ENCODE data around the gene ATF7. TPM values are rescaled to one million over a fixed set of nuclear protein-coding genes. Genes with fewer than 3 reads are reported as not detected.

ATF7 gene
- total and polyA plus RNA-seq, 2 of the 13 experiments (the other 11 are each of a cell fraction or from before 2014, with no cell fraction given) = 9.6 to 16.2 TPM

GRCh38 chr12:53500776-53501614 is 125.2 kb downstream of the ATF7 start, which contains the start of gene TARBP2 (continued):
- TF ChIP-seq ZNF34 (CRISPR knock-in tag; IDR thresholded peaks at IDR 0.05; ENCODE audit: borderline replicate concordance) = no peak
- TF ChIP-seq AKAP8 (CRISPR knock-in tag; IDR thresholded peaks at IDR 0.05) = 0 out of 2 replicates have a peak, but pooled peaks have one; percentile 29
- peak; percentile 83 for TF ChIP-seq BCL3 (CRISPR knock-in tag; IDR thresholded peaks at IDR 0.05)
- no peak for TF ChIP-seq GPBP1L1 (CRISPR knock-in tag; IDR thresholded peaks at IDR 0.05)
- TF ChIP-seq KLF13 (CRISPR knock-in tag; IDR thresholded peaks at IDR 0.05) = no peak
- TF ChIP-seq ZNF709 (CRISPR knock-in tag; IDR thresholded peaks at IDR 0.05) = peak; percentile 61; the same call in 1 of the 2 replicates
- TF ChIP-seq NR2C2 (CRISPR knock-in tag; IDR thresholded peaks at IDR 0.05; ENCODE audit: borderline replicate concordance) = peak; percentile 93
- TF ChIP-seq TOE1 (CRISPR knock-in tag; IDR thresholded peaks at IDR 0.05) = no peak
- TF ChIP-seq RFX3 (CRISPR knock-in tag; IDR thresholded peaks at IDR 0.05) = no peak
- TF ChIP-seq TBL1XR1 (IDR thresholded peaks at IDR 0.05; ENCODE audit: borderline replicate concordance, low read length, partially characterized antibody) = peak; percentile 24
- TF ChIP-seq ZNF740 (CRISPR knock-in tag; IDR thresholded peaks at IDR 0.05) = peak; percentile 68; the same call in 1 of the 2 replicates
- no peak for TF ChIP-seq HOXA7 (CRISPR knock-in tag; IDR thresholded peaks at IDR 0.05)
- no peak for TF ChIP-seq ZSCAN30 (CRISPR knock-in tag; IDR thresholded peaks at IDR 0.05)
- TF ChIP-seq ZNF121 (CRISPR knock-in tag; IDR thresholded peaks at IDR 0.05) = no peak
- TF ChIP-seq SNAPC4 (CRISPR knock-in tag; IDR thresholded peaks at IDR 0.05) = peak; percentile 94
- no peak; the same call in 1 of the 2 replicates for TF ChIP-seq ZNF761 (CRISPR knock-in tag; conservative IDR thresholded peaks at IDR 0.05)
- no peak; the same call in 1 of the 2 replicates for TF ChIP-seq ZZZ3 (CRISPR knock-in tag; IDR thresholded peaks at IDR 0.05; ENCODE audit: borderline replicate concordance)
- peak; percentile 31 for TF ChIP-seq RFXAP (CRISPR knock-in tag; IDR thresholded peaks at IDR 0.05; ENCODE audit: borderline replicate concordance)
- TF ChIP-seq CHD2 (IDR thresholded peaks at IDR 0.05; ENCODE audit: low read depth, low read length) = no peak
- 0 out of 2 replicates have a peak, but pooled peaks have one; percentile 61 for TF ChIP-seq ZFP37 (CRISPR knock-in tag; IDR thresholded peaks at IDR 0.05; ENCODE audit: borderline replicate concordance)

Measured in HepG2 (cell line).